HG03565 (cell line): ENCODE results near the gene IQGAP1.
"Not testable (repeated sequence)": the region's sequence is repeated elsewhere in the genome, so short reads cannot be mapped to it uniquely, and the experiment has no call there.

Experiments
- ATAC-seq: cut with Tn5 transposase; IDR thresholded peaks from one replicate; pipeline ENCODE4 v1.9.1; 2021; ENCODE audit warnings: mild to moderate bottlenecking, moderate library complexity; ENCODE audit not compliant: unreplicated experiment

The IQGAP1 gene

GRCh38 chr15:90387534-90388461 lies at the start of gene IQGAP1:
TSS of gene IQGAP1 (plus strand) at chr15:90388242. CDS start at chr15:90388342, 100 bp downstream.
- peak; percentile 93 for ATAC-seq

- ATAC-seq: no peak
These were observed 49.5 kb upstream of the IQGAP1 start for GRCh38 chr15:90338532-90338931.

- no peak for ATAC-seq
These were observed 47.7 kb upstream of the IQGAP1 start for GRCh38 chr15:90340345-90340744.

- ATAC-seq: no peak
These were observed 44.7 kb upstream of the IQGAP1 start for GRCh38 chr15:90343302-90343790.

DNA sequence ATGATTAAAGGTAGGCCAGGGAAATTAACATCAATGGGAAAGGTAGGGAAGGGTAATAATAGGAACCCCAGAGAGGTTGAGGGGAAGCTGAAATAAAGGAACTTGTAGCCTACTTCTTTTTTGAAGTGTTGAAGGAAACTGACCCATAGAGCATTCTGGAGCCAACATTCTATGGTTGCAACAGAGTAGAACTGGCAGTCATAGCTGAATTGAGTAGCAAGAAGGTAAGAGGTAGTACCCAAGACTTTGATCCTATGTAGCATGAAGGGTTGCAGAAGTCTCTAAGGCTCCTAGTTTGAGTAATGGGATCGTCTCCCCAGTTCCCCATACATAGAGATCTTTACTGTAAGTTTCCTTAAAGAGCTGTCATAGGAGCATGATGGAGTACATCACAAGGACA lies 43.4 kb upstream of the IQGAP1 start:
- ATAC-seq: no peak

- no peak for ATAC-seq
These were observed 42.2 kb upstream of the IQGAP1 start for GRCh38 chr15:90345857-90346256.

- not testable (repeated sequence) for ATAC-seq
These were observed 40.5 kb upstream of the IQGAP1 start for GRCh38 chr15:90347431-90348065.

DNA sequence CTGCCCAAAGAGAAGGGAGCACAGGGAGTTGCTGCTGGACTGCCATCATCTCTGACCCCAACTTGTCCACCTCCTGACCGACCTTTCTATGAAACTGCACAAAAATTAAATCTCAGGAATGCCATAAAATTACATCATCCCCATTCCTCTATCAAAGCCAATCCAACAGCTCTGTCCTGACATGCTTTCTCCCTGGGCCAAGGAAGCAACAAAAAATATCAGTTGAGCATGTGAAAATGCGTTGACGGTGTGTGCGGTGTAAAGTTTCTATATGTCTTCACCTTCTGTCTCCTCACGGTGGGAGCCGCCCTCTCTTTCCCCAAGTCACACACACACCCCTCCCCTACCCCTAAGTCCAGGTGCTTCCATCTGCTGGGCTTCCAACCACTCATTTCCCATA lies 39.6 kb upstream of the IQGAP1 start:
- no peak for ATAC-seq

- no peak for ATAC-seq
These were observed 39.0 kb upstream of the IQGAP1 start for GRCh38 chr15:90349072-90349471.

DNA sequence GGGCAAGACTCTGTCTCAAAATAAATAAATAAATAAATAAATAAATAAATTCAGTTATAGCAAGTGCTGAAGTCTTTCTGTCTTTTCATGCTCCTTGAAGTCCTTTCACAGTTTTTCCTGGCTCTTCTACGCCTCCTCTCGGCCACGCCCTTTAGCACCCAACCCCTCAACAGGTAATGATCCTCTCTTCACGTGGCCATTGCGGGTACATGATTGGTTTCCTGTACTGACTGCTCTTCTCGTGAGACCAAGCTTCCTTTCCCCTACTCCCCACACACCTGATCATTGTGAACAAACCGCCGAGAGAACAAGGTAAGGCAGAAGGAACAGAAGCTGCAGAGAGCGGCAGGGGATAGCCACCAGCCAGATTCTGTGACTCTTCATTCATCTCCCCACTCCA lies 38.2 kb upstream of the IQGAP1 start:
- no peak for ATAC-seq

DNA sequence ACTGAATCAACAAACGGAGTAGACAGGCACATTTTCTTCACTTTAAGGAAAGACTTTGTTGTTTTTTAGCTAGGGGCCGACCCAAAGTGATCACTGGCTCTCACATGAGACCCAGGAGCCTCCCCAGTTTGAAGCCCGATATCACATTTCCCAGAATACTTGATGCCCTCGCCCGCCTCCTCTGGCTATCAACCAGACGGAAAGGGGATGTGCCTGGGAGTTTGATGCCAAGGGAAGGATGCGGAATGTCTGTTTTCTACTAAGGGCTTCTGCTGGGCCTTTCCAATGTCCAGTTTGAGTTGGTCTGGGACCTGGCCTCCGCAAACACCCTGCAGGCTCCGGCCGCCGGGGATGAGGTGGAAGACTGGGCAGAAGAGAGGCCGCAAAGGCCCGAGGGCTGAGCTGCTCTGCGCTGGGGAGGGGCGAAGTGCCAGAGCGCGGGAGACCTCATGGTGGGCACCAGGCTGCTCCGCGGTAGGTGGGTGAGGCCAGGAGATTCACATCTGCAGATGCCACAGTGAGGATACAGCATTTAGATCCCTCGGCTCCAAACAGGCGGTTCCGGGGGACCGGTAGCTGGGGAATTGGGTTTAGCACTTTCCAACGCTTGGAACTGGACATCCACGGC lies 36.4 kb upstream of the IQGAP1 start:
- ATAC-seq: no peak

GRCh38 chr15:90352107-90352893 lies 35.7 kb upstream of the IQGAP1 start, which contains the start of gene ZNF774:
TSS of gene ZNF774 (plus strand) at chr15:90352284. CDS start at chr15:90354661, 2,377 bp downstream.
- ATAC-seq: peak; percentile 98

DNA sequence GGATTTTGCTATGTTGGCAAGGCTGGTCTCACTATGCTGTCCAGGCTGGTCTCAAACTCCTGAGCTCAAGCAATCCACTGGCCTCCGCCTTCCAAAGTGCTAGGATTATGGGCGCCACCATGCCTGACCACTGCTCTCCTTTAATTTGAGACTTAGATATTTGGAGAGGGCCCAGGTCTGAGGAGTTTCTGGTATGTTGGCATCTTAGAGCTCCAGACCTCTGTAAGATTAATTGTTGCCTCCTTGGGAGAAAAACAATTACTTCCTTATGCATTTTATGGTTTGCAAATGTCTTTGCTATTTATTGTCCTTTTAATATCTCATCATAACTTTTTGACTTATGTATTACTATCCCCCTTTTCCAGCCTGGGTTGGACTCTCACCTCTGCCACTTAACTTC lies 33.1 kb upstream of the IQGAP1 start:
- no peak for ATAC-seq

GRCh38 chr15:90358124-90359033 lies 29.7 kb upstream of the IQGAP1 start:
- no peak for ATAC-seq

DNA sequence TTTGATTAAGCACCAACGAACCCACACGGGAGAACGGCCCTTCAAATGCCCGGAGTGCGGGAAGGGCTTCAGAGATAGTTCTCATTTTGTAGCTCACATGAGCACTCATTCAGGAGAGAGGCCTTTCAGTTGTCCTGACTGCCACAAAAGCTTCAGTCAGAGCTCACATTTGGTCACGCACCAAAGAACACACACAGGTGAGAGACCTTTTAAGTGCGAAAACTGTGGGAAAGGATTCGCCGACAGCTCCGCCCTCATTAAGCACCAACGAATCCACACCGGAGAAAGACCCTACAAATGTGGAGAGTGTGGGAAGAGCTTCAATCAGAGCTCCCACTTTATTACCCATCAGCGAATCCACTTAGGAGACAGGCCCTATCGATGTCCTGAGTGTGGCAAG lies 27.3 kb upstream of the IQGAP1 start:
- no peak for ATAC-seq

DNA sequence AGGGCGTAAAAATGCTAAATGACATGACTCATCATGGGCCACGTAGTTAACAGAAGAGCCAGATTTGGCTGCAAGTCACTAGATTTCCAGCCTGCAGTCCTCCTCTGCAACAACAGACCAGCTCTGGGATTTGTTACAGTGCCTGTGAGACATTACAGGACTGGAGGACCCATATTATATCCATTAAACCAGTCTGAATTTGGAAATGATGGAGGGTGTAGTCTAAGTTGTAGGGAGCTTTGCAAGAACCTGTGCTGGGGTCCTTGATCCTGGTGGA lies 25.2 kb upstream of the IQGAP1 start:
- no peak for ATAC-seq

- no peak for ATAC-seq
These were observed 23.8 kb upstream of the IQGAP1 start for GRCh38 chr15:90364251-90364650.

- no peak for ATAC-seq
These were observed 22.5 kb upstream of the IQGAP1 start for GRCh38 chr15:90365414-90366055.

DNA sequence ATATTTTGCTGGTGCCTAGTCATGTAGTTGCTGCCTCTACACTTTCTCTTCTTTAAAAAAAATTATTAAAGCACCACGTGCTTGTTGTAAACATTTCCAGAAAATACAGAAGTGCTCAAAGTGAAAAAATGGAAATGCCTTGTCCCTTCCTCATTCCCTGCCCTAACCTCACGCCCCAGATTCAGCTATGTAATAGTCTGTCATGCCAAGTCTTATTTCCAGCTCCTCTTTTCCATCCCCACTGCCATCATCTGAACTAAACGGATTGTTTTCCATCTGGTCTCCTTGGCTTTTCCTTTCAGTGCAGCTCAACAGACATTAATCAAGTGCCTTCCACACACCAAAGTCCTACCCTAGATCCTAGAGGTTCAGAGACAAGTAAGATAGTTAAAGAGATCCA lies 20.5 kb upstream of the IQGAP1 start:
- ATAC-seq: no peak
